Neural cell (in vitro differentiated cells): Measurements from ENCODE around the gene AP1S2. TPM values are rescaled to one million over a fixed set of nuclear protein-coding genes. Genes with fewer than 3 reads are reported as not detected.

Experiments
- H2AFZ ChIP-seq: fragments of 200-600, 300-800 bp; sonication (generic), shearing (Covaris generic); 2 replicates; pipeline ENCODE4 v1.6.0; 2014; ENCODE audit warnings: low read depth, mild to moderate bottlenecking, antibody characterized with exemption, low read length, moderate library complexity
- H3F3A ChIP-seq: fragments of 200-600 bp; shearing (Covaris generic); 2 replicates; pipeline ENCODE4 v1.6.1; 2016; ENCODE audit warnings: mild to moderate bottlenecking, moderate library complexity, mixed read lengths, antibody characterized with exemption, low read length; ENCODE audit not compliant: insufficient read depth, poor library complexity, severe bottlenecking
- H3K27ac ChIP-seq: fragments of 200-600, 300-800 bp; sonication (generic), shearing (Covaris generic); 2 replicates; pipeline ENCODE4 v1.5.1; 2014; ENCODE audit warnings: mild to moderate bottlenecking, low read length, moderate library complexity
- H3K27me3 ChIP-seq: fragments of 300-800, 200-600 bp; sonication (generic), shearing (Covaris generic); 2 replicates; pipeline ENCODE4 v1.6.0; 2014; ENCODE audit warnings: mild to moderate bottlenecking, low read depth, low read length, moderate library complexity; ENCODE audit not compliant: insufficient read depth
- H3K36me3 ChIP-seq: fragments of 300-800, 200-600 bp; sonication (generic), shearing (Covaris generic); 2 replicates; pipeline ENCODE4 v1.5.1; 2014; ENCODE audit warnings: mild to moderate bottlenecking, antibody characterized with exemption, low read length, moderate library complexity; ENCODE audit not compliant: insufficient read depth
- H3K4me2 ChIP-seq: fragments of 300-800, 200-600 bp; sonication (generic), shearing (Covaris generic); 2 replicates; pipeline ENCODE4 v1.6.0; 2014; ENCODE audit warnings: mild to moderate bottlenecking, low read length
- H3K4me3 ChIP-seq: fragments of 300-800, 200-600 bp; sonication (generic), shearing (Covaris generic); 2 replicates; pipeline ENCODE4 v1.5.1; 2014; ENCODE audit warnings: mild to moderate bottlenecking, low read length, moderate library complexity
- H3K79me2 ChIP-seq: fragments of 200-600 bp; shearing (Covaris generic); replicated peaks from 2 replicates; pipeline ENCODE4 v1.6.0; 2014; ENCODE audit warnings: mild to moderate bottlenecking, low read length, moderate library complexity; ENCODE audit not compliant: insufficient read depth
- H3K9ac ChIP-seq: fragments of 300-800, 200-600 bp; sonication (generic), shearing (Covaris generic); 2 replicates; pipeline ENCODE4 v1.6.1; 2016; ENCODE audit warnings: mild to moderate bottlenecking, low read length, mixed read lengths
- H3K9me2 ChIP-seq: fragments of 200-600 bp; shearing (Covaris generic); 2 replicates; pipeline ENCODE4 v1.6.1; 2016; ENCODE audit warnings: mild to moderate bottlenecking, low read length, mixed read lengths; ENCODE audit not compliant: insufficient read depth
- H3K9me3 ChIP-seq: fragments of 200-600, 300-800 bp; sonication (generic), shearing (Covaris generic); 2 replicates; pipeline ENCODE4 v1.6.1; 2016; ENCODE audit warnings: mild to moderate bottlenecking, mixed run types, low read length, moderate library complexity, mixed read lengths
- H4K20me1 ChIP-seq: fragments of 200-600 bp; shearing (Covaris generic); 2 replicates; pipeline ENCODE4 v1.6.1; 2016; ENCODE audit warnings: mild to moderate bottlenecking, mixed run types; ENCODE audit not compliant: insufficient read depth
- EP300 ChIP-seq: fragments of 450-650 bp; conservative IDR thresholded peaks from 2 replicates; pipeline ENCODE4 v1.6.1; 2014; ENCODE audit warnings: antibody characterized with exemption, mild to moderate bottlenecking, moderate library complexity; ENCODE audit not compliant: poor library complexity, severe bottlenecking
- EZH2 ChIP-seq: fragments of 200-600, 300-800 bp; shearing (Covaris generic), sonication (generic); IDR thresholded peaks from 2 replicates; pipeline ENCODE4 v1.6.1; 2014; ENCODE audit warnings: antibody characterized with exemption, low read length, borderline replicate concordance, mild to moderate bottlenecking; ENCODE audit not compliant: insufficient read depth, poor library complexity, severe bottlenecking
- MXI1 ChIP-seq: fragments of 450-650 bp; conservative IDR thresholded peaks from 2 replicates; pipeline ENCODE4 v1.6.1; 2014; ENCODE audit warnings: antibody characterized with exemption, mild to moderate bottlenecking; ENCODE audit not compliant: poor library complexity, severe bottlenecking
- POLR2AphosphoS5 ChIP-seq: IDR thresholded peaks from 2 replicates; pipeline ENCODE4 v1.6.1; 2012
- RAD21 ChIP-seq: fragments of 450-650 bp; conservative IDR thresholded peaks from 2 replicates; pipeline ENCODE4 v1.6.1; 2014; ENCODE audit warnings: antibody characterized with exemption, mild to moderate bottlenecking, moderate library complexity
- SMC3 ChIP-seq: fragments of 450-650 bp; conservative IDR thresholded peaks from 2 replicates; pipeline ENCODE4 v1.6.1; 2014; ENCODE audit warnings: antibody characterized with exemption, mild to moderate bottlenecking, moderate library complexity; ENCODE audit not compliant: poor library complexity
- TAF1 ChIP-seq: IDR thresholded peaks from 2 replicates; pipeline ENCODE4 v1.6.1; 2012; ENCODE audit warnings: low read depth
- polyA plus RNA-seq: library from polyadenylated mRNA; depleted of rRNA; stranded (reverse); fragments of >200 nt; gene quantifications from 2 replicates; pipeline ENCODE4 v1.2.3, GENCODE V29; 2014
- TF ChIP-seq, protein P1 (sequence below): IDR thresholded peaks from 2 replicates; pipeline ENCODE4 v1.6.1; 2012; ENCODE audit warnings: borderline replicate concordance
- TF ChIP-seq, protein P2 (sequence below): fragments of 450-650 bp; IDR thresholded peaks from 2 replicates; pipeline ENCODE4 v1.5.1; 2014; ENCODE audit warnings: antibody characterized with exemption, mild to moderate bottlenecking, moderate library complexity; ENCODE audit not compliant: poor library complexity, severe bottlenecking

AP1S2 gene
- polyA plus RNA-seq, 1 donor from 2014 or later, result 160 TPM

DNA sequence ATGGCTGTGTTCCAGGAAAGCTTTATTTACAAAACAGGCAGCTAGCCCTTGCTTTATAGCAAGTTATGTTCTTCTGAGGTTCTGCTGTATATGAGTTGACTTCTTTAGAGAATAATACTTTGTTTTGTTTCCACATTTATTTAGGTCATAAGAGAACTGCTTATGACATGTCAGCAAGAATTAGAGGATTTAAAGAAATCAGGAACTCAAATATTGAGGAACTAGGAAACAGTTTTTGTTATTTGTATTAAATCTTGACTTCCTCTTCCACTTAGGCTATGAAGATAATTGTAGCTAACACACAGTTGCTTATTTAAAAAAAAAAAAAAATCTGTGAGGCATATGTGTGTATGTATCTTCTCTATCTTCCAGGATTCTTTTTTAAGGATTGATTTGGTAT lies 50.0 kb downstream of the AP1S2 start:
- Histone ChIP-seq H3K9me2 (no peaks in the 10 kb centered on the region), H3K79me2 (no peaks in the 10 kb centered on the region), H3K27ac (no peak overlapping the region), H3K27me3 (no peaks in the 10 kb centered on the region), H3K9me3 (no peaks in the 10 kb centered on the region), H3K4me2 (no peak overlapping the region), H3K4me3 (no peak overlapping the region), H3K9ac (no peak overlapping the region), H4K20me1 (no peaks in the 10 kb centered on the region), H3F3A (no peaks in the 10 kb centered on the region), H2AFZ (no peak overlapping the region), H3K36me3 (no peaks in the 10 kb centered on the region)
- TF ChIP-seq TAF1 (no peak), RAD21 (no peak)

DNA sequence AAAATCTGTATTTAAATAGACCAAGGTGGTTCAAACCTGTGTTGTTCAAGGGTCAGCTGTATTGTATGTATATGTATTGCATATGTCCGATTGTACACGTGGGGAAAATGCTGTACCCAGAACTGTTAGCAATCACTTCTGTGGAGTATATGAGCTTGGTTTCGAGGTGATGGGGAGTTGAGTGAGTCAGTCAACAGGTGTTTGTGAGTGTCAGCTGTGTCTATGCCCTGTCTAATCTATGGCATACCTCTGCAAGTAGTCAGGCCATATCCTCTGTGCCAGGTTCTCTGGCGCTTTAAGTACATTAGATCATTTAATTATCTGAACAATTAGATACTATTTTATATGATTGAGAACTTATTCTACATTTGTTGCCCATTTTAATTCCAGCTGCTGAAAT lies 56.9 kb downstream of the AP1S2 start:
- no peaks in the 10 kb centered on the region for H4K20me1 ChIP-seq
- no peak overlapping the region for H3K4me2 ChIP-seq
- no peaks in the 10 kb centered on the region for H3F3A ChIP-seq
- H2AFZ ChIP-seq, result no peak overlapping the region
- H3K4me3 ChIP-seq, result no peak overlapping the region
- TF ChIP-seq, protein P1, sequence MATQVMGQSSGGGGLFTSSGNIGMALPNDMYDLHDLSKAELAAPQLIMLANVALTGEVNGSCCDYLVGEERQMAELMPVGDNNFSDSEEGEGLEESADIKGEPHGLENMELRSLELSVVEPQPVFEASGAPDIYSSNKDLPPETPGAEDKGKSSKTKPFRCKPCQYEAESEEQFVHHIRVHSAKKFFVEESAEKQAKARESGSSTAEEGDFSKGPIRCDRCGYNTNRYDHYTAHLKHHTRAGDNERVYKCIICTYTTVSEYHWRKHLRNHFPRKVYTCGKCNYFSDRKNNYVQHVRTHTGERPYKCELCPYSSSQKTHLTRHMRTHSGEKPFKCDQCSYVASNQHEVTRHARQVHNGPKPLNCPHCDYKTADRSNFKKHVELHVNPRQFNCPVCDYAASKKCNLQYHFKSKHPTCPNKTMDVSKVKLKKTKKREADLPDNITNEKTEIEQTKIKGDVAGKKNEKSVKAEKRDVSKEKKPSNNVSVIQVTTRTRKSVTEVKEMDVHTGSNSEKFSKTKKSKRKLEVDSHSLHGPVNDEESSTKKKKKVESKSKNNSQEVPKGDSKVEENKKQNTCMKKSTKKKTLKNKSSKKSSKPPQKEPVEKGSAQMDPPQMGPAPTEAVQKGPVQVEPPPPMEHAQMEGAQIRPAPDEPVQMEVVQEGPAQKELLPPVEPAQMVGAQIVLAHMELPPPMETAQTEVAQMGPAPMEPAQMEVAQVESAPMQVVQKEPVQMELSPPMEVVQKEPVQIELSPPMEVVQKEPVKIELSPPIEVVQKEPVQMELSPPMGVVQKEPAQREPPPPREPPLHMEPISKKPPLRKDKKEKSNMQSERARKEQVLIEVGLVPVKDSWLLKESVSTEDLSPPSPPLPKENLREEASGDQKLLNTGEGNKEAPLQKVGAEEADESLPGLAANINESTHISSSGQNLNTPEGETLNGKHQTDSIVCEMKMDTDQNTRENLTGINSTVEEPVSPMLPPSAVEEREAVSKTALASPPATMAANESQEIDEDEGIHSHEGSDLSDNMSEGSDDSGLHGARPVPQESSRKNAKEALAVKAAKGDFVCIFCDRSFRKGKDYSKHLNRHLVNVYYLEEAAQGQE, result no peak
- TF ChIP-seq, protein P2, sequence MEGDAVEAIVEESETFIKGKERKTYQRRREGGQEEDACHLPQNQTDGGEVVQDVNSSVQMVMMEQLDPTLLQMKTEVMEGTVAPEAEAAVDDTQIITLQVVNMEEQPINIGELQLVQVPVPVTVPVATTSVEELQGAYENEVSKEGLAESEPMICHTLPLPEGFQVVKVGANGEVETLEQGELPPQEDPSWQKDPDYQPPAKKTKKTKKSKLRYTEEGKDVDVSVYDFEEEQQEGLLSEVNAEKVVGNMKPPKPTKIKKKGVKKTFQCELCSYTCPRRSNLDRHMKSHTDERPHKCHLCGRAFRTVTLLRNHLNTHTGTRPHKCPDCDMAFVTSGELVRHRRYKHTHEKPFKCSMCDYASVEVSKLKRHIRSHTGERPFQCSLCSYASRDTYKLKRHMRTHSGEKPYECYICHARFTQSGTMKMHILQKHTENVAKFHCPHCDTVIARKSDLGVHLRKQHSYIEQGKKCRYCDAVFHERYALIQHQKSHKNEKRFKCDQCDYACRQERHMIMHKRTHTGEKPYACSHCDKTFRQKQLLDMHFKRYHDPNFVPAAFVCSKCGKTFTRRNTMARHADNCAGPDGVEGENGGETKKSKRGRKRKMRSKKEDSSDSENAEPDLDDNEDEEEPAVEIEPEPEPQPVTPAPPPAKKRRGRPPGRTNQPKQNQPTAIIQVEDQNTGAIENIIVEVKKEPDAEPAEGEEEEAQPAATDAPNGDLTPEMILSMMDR, result no peak
- no peak for TF ChIP-seq EP300
- no peak for TF ChIP-seq MXI1
- no peak for TF ChIP-seq SMC3
- TF ChIP-seq TAF1, result no peak
- no peak for TF ChIP-seq POLR2AphosphoS5
- no peak for TF ChIP-seq RAD21
- no peak for TF ChIP-seq EZH2
- no peaks in the 10 kb centered on the region for H3K36me3 ChIP-seq
- H3K79me2 ChIP-seq, result no peaks in the 10 kb centered on the region
- no peak overlapping the region for H3K9ac ChIP-seq
- H3K9me3 ChIP-seq, result no peaks in the 10 kb centered on the region
- no peaks in the 10 kb centered on the region for H3K9me2 ChIP-seq
- no peaks in the 10 kb centered on the region for H3K27me3 ChIP-seq
- no peak overlapping the region for H3K27ac ChIP-seq
